DND-41 (cell line): ENCODE results near the gene LRRC3.

Source experiments
- ATAC-seq: fragments of 200-7000 bp; cut with Tn5 transposase; 3 replicates; pipeline ENCODE4 v1.9.1; 2021; ENCODE audit warnings: low read depth; ENCODE audit not compliant: insufficient read depth
- DNase-seq: peaks from one replicate; pipeline ENCODE4 v3.0.0-alpha.2; 2020
- H2AFZ ChIP-seq: 2 replicates; pipeline ENCODE4 v1.6.0; 2012; ENCODE audit warnings: low read depth, low read length
- H3K27ac ChIP-seq: 2 replicates; pipeline ENCODE4 v1.5.1; 2012; ENCODE audit warnings: low read length, inconsistent platforms
- H3K27me3 ChIP-seq: fragments of 200-600 bp; sonication (generic); 2 replicates; pipeline ENCODE4 v1.6.0; 2012; ENCODE audit warnings: low read length, mild to moderate bottlenecking, inconsistent platforms; ENCODE audit not compliant: insufficient read depth, poor library complexity
- H3K36me3 ChIP-seq: 2 replicates; pipeline ENCODE4 v1.5.1; 2012; ENCODE audit warnings: low read length, inconsistent platforms; ENCODE audit not compliant: insufficient read depth
- H3K4me1 ChIP-seq: 2 replicates; pipeline ENCODE4 v1.5.1; 2012; ENCODE audit warnings: mild to moderate bottlenecking, low read length; ENCODE audit not compliant: insufficient read depth
- H3K4me2 ChIP-seq: 2 replicates; pipeline ENCODE4 v1.6.0; 2012; ENCODE audit warnings: mild to moderate bottlenecking, moderate library complexity, low read length, inconsistent platforms; ENCODE audit not compliant: insufficient read depth
- H3K4me3 ChIP-seq, 2 experiments: fragments of 200-600 bp in 1 of 2; shearing (Covaris generic) in 1 of 2; 2 replicates each; pipeline ENCODE4 v1.5.1; 2012 to 2016; ENCODE audit warnings: inconsistent platforms in 2 of 2, low read length in 2 of 2, mild to moderate bottlenecking in 2 of 2, low read depth in 1 of 2, moderate library complexity in 1 of 2
- H3K79me2 ChIP-seq: 2 replicates; pipeline ENCODE4 v1.6.0; 2012; ENCODE audit warnings: low read length, inconsistent platforms; ENCODE audit not compliant: insufficient read depth
- H3K9ac ChIP-seq: 2 replicates; pipeline ENCODE4 v1.6.0; 2012; ENCODE audit warnings: low read depth, mild to moderate bottlenecking, inconsistent platforms, low read length, moderate library complexity
- H3K9me3 ChIP-seq: 2 replicates; pipeline ENCODE4 v1.5.1; 2012; ENCODE audit warnings: low read length, moderate library complexity, mild to moderate bottlenecking, inconsistent platforms; ENCODE audit not compliant: insufficient read depth, severe bottlenecking
- H4K20me1 ChIP-seq: 2 replicates; pipeline ENCODE4 v1.6.0; 2012; ENCODE audit warnings: low read length; ENCODE audit not compliant: insufficient read depth
- CTCF ChIP-seq: IDR thresholded peaks from 2 replicates; pipeline ENCODE4 v1.5.1; 2012; ENCODE audit warnings: borderline replicate concordance, low read length, moderate library complexity, mild to moderate bottlenecking; ENCODE audit not compliant: poor library complexity, severe bottlenecking; ENCODE audit errors: extremely low read depth
- EZH2 ChIP-seq: IDR thresholded peaks from 3 replicates; pipeline ENCODE4 v1.6.1; 2012; ENCODE audit warnings: borderline replicate concordance, low read depth, mild to moderate bottlenecking, moderate library complexity, low read length, inconsistent platforms; ENCODE audit not compliant: severe bottlenecking

LRRC3 gene

GRCh38 chr21:44467859-44468195, 12.5 kb downstream of the LRRC3 start:
- no peaks in the 10 kb centered on the region for H3K36me3 ChIP-seq
- H3K4me3 ChIP-seq = no peak overlapping the region
- peaks cover 3% of the 10 kb centered on the region; the same call in 1 of the 2 replicates for H4K20me1 ChIP-seq
- H3K27ac ChIP-seq = no peak overlapping the region
- H3K9ac ChIP-seq = no peak overlapping the region
- DNase-seq = no peak
- no peaks in the 10 kb centered on the region for H3K9me3 ChIP-seq
- no peaks in the 10 kb centered on the region for H3K79me2 ChIP-seq
- TF ChIP-seq CTCF (no peak), EZH2 (no peak)
- H2AFZ ChIP-seq = no peak overlapping the region
- no peak overlapping the region for H3K4me2 ChIP-seq
- H3K27me3 ChIP-seq = no peaks in the 10 kb centered on the region
- H3K4me1 ChIP-seq = no peaks in the 10 kb centered on the region
- no peak for ATAC-seq

- peaks cover 3% of the 10 kb centered on the region; the same call in 1 of the 2 replicates for H4K20me1 ChIP-seq
Observed at GRCh38 chr21:44471341-44471740, 16.0 kb downstream of the LRRC3 start.

GRCh38 chr21:44471996-44472395, 16.7 kb downstream of the LRRC3 start:
- Histone ChIP-seq H3K4me2 (no peak overlapping the region), H3K9ac (no peak overlapping the region), H3K9me3 (no peaks in the 10 kb centered on the region), H3K27me3 (no peaks in the 10 kb centered on the region), H3K27ac (no peak overlapping the region), H2AFZ (no peak overlapping the region), H4K20me1 (no peaks in the 10 kb centered on the region; the same call in 1 of the 2 replicates), H3K36me3 (no peaks in the 10 kb centered on the region), H3K4me1 (no peaks in the 10 kb centered on the region), H3K79me2 (no peaks in the 10 kb centered on the region), H3K4me3 (no peak overlapping the region)
- DNase-seq = no peak
- ATAC-seq = no peak
- TF ChIP-seq CTCF = no peak
- TF ChIP-seq EZH2 = no peak

More at GRCh38 chr21:44471341-44471740, 16.0 kb downstream of the LRRC3 start:
- no peak overlapping the region for H2AFZ ChIP-seq
- H3K9ac ChIP-seq = no peak overlapping the region
- H3K36me3 ChIP-seq = no peaks in the 10 kb centered on the region
- H3K9me3 ChIP-seq = no peaks in the 10 kb centered on the region
- no peak overlapping the region for H3K4me3 ChIP-seq
- H3K4me1 ChIP-seq = no peaks in the 10 kb centered on the region
- H3K79me2 ChIP-seq = no peaks in the 10 kb centered on the region
- no peak for DNase-seq
- H3K4me2 ChIP-seq = no peak overlapping the region
- H3K27me3 ChIP-seq = no peaks in the 10 kb centered on the region
- ATAC-seq = no peak
- H3K27ac ChIP-seq = no peak overlapping the region
- TF ChIP-seq EZH2 = no peak
- TF ChIP-seq CTCF = no peak
